Stimulated activated CD8-positive, alpha-beta memory T cell treated with anti-CD3 and anti-CD28 coated beads, Interleukin-4, amount 100 ng/mL, for 4 hours (primary cell): ENCODE data around the gene SCAF8.

ENCODE experiments used
- DNase-seq, 2 donors: peaks; one replicate each; pipeline ENCODE4 v3.0.0-alpha.2; 2020; ENCODE audit warnings: low read depth in 2 of 2, low spot score in 1 of 2

SCAF8 gene

DNA sequence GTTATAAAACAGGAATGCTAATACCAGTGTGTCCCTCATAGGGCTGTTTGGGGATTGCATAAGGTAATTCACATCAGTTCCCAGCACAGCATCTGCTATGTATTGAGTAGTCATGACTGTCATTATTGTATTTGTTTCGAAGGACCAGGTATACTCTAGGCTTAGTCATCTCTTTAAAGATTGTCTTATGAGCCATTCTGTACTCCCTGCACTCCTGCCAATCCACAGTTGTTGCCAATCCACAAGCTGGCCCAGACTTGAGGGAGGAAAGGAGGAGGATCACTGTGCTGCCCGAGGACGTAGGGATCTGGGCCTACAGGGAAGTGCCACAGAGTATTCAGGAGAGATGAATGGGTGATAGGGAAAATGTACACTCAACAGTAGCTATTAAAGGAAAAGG lies 148.9 kb downstream of the SCAF8 start:
- no peak for DNase-seq
